Thymus (tissue), 11 donors: Measurements from ENCODE around the gene AGPAT4. TPM values are rescaled to one million over a fixed set of nuclear protein-coding genes. Genes with fewer than 3 reads are reported as not detected.

ENCODE experiments used
- DNase-seq, 9 donors: peaks; one replicate each; pipeline ENCODE4 v3.0.0-alpha.2; 2013; ENCODE audit warnings: low spot score in 9 of 9, low read depth in 6 of 9, missing footprints in 1 of 9
- H3K27ac ChIP-seq, 2 donors: one replicate each; pipeline ENCODE4 v1.5.1; 2013; ENCODE audit warnings: control low read depth in 1 of 2, low read depth in 1 of 2, low read length in 1 of 2, mild to moderate bottlenecking in 1 of 2, moderate library complexity in 1 of 2
- H3K27me3 ChIP-seq, 2 donors: one replicate each; pipeline ENCODE4 v1.5.1; 2013; ENCODE audit warnings: low read length in 1 of 2; ENCODE audit not compliant: control insufficient read depth in 2 of 2, insufficient read depth in 1 of 2
- H3K36me3 ChIP-seq, 2 donors: one replicate each; pipeline ENCODE4 v1.5.1; 2013; ENCODE audit warnings: low read length in 1 of 2, mild to moderate bottlenecking in 1 of 2, moderate library complexity in 1 of 2; ENCODE audit not compliant: control insufficient read depth in 2 of 2, insufficient read depth in 2 of 2
- H3K4me1 ChIP-seq, 2 donors: one replicate each; pipeline ENCODE4 v1.5.1; 2013; ENCODE audit warnings: low read length in 2 of 2; ENCODE audit not compliant: control insufficient read depth in 2 of 2, insufficient read depth in 2 of 2
- H3K4me3 ChIP-seq, 2 donors: one replicate each; pipeline ENCODE4 v1.5.1; 2013; ENCODE audit warnings: low read length in 2 of 2, control low read depth in 1 of 2, mild to moderate bottlenecking in 1 of 2
- H3K9me3 ChIP-seq, 2 donors: one replicate each; pipeline ENCODE4 v1.5.1; 2013; ENCODE audit warnings: low read length in 1 of 2, mild to moderate bottlenecking in 1 of 2; ENCODE audit not compliant: control insufficient read depth in 2 of 2, insufficient read depth in 1 of 2
- WGBS: extraction: QIAGEN DNeasy Blood & Tissue Kit; methylation state at CpG from one replicate; pipeline ENCODE4 v1.1.7; 2013; 5-methylcytosine and 5-hydroxymethylcytosine counted together
- polyA plus RNA-seq: library from polyadenylated mRNA; stranded (reverse); fragments of 200-250 nt; gene quantifications from one replicate; pipeline ENCODE4 v1.2.3, GENCODE V29; 2013
- total RNA-seq: library from RNA; stranded (reverse); fragments of 120-200 nt; gene quantifications from one replicate; pipeline ENCODE4 v1.2.4, GENCODE V29; 2013
- donor health status: healthy.

The AGPAT4 gene
- total and polyA plus RNA-seq, 2 donors: 2.7 to 2.9 TPM

GRCh38 chr6:161219680-161220079 lies 54.2 kb downstream of the AGPAT4 start:
- 93% methylated on average over 2 of the region's 2 CpGs for WGBS
- Histone ChIP-seq H3K4me3 (no peak overlapping the region), H3K27ac (no peak overlapping the region), H3K9me3 (peaks cover 0 to 1% of the 10 kb centered on the region in 2 donors), H3K36me3 (no peaks in the 10 kb centered on the region), H3K4me1 (no peaks in the 10 kb centered on the region), H3K27me3 (no peaks in the 10 kb centered on the region)
- no peak for DNase-seq

- Histone ChIP-seq H3K4me3 (no peak overlapping the region), H3K36me3 (no peaks in the 10 kb centered on the region), H3K27me3 (no peaks in the 10 kb centered on the region), H3K27ac (no peak overlapping the region), H3K4me1 (no peaks in the 10 kb centered on the region), H3K9me3 (peaks cover 0 to 1% of the 10 kb centered on the region in 2 donors)
- no peak for DNase-seq
- WGBS: 92% methylated on average over 5 of the region's 5 CpGs
Observed at GRCh38 chr6:161218222-161218621, 55.6 kb downstream of the AGPAT4 start.

- no peaks in the 10 kb centered on the region for H3K36me3 ChIP-seq
- no peaks in the 10 kb centered on the region for H3K4me1 ChIP-seq
- no peak overlapping the region for H3K4me3 ChIP-seq
- H3K27me3 ChIP-seq: no peaks in the 10 kb centered on the region
- no peak for DNase-seq
- over 99% methylated on average over 5 of the region's 5 CpGs for WGBS
- H3K9me3 ChIP-seq: peaks cover 0 to 1% of the 10 kb centered on the region in 2 donors
- no peak overlapping the region for H3K27ac ChIP-seq
Observed at GRCh38 chr6:161217628-161218027, 56.2 kb downstream of the AGPAT4 start.

GRCh38 chr6:161216616-161217205 lies 57.1 kb downstream of the AGPAT4 start:
- no peak overlapping the region for H3K27ac ChIP-seq
- no peak for DNase-seq
- H3K4me1 ChIP-seq: no peaks in the 10 kb centered on the region
- H3K9me3 ChIP-seq: peaks cover 0 to 1% of the 10 kb centered on the region in 2 donors
- no peaks in the 10 kb centered on the region for H3K27me3 ChIP-seq
- WGBS: 97% methylated on average over 20 of the region's 20 CpGs
- H3K36me3 ChIP-seq: no peaks in the 10 kb centered on the region
- H3K4me3 ChIP-seq: no peak overlapping the region

GRCh38 chr6:161215876-161216615 lies 57.8 kb downstream of the AGPAT4 start:
- Histone ChIP-seq H3K9me3 (peaks cover 0 to 1% of the 10 kb centered on the region in 2 donors), H3K4me1 (no peaks in the 10 kb centered on the region), H3K27ac (no peak overlapping the region), H3K36me3 (no peaks in the 10 kb centered on the region), H3K4me3 (no peak overlapping the region), H3K27me3 (no peaks in the 10 kb centered on the region)
- DNase-seq: no peak
- 95% methylated on average over 13 of the region's 13 CpGs for WGBS

GRCh38 chr6:161215193-161215592 lies 58.7 kb downstream of the AGPAT4 start:
- H3K36me3 ChIP-seq: no peaks in the 10 kb centered on the region
- H3K27ac ChIP-seq: no peak overlapping the region
- no peaks in the 10 kb centered on the region for H3K27me3 ChIP-seq
- peaks cover 0 to 1% of the 10 kb centered on the region in 2 donors for H3K9me3 ChIP-seq
- 99% methylated on average over 4 of the region's 4 CpGs for WGBS
- H3K4me3 ChIP-seq: no peak overlapping the region
- no peaks in the 10 kb centered on the region for H3K4me1 ChIP-seq
- DNase-seq: no peak

GRCh38 chr6:161214722-161215121 lies 59.1 kb downstream of the AGPAT4 start:
- no peaks in the 10 kb centered on the region for H3K27me3 ChIP-seq
- H3K27ac ChIP-seq: no peak overlapping the region
- H3K4me1 ChIP-seq: no peaks in the 10 kb centered on the region
- no peak for DNase-seq
- no peaks in the 10 kb centered on the region for H3K36me3 ChIP-seq
- 96% methylated on average over 5 of the region's 5 CpGs for WGBS
- H3K4me3 ChIP-seq: no peak overlapping the region
- peaks cover 0 to 1% of the 10 kb centered on the region in 2 donors for H3K9me3 ChIP-seq

- Histone ChIP-seq H3K9me3 (peaks cover 0 to 1% of the 10 kb centered on the region in 2 donors), H3K36me3 (no peaks in the 10 kb centered on the region), H3K27me3 (no peaks in the 10 kb centered on the region), H3K4me3 (no peak overlapping the region), H3K4me1 (no peaks in the 10 kb centered on the region), H3K27ac (no peak overlapping the region)
- 93% methylated on average over 1 of the region's 1 CpG for WGBS
- DNase-seq: no peak
Observed at GRCh38 chr6:161212902-161213301, 61.0 kb downstream of the AGPAT4 start.

GRCh38 chr6:161211380-161212035 lies 62.4 kb downstream of the AGPAT4 start:
- no peak overlapping the region for H3K4me3 ChIP-seq
- no peaks in the 10 kb centered on the region for H3K36me3 ChIP-seq
- H3K27ac ChIP-seq: no peak overlapping the region
- no peaks in the 10 kb centered on the region for H3K27me3 ChIP-seq
- no peaks in the 10 kb centered on the region for H3K9me3 ChIP-seq
- 91% methylated on average over 3 of the region's 3 CpGs for WGBS
- H3K4me1 ChIP-seq: no peaks in the 10 kb centered on the region
- no peak for DNase-seq
